Activated CD4-positive, CD25-positive, alpha-beta regulatory T cell treated with anti-CD3 and anti-CD28 coated beads, Interleukin-2, amount 50 U/mL, for 16 hours (primary cell): ENCODE measurements around the gene BMPR1B.

Source experiments
- DNase-seq: peaks from one replicate; pipeline ENCODE4 v3.0.0-alpha.2; 2020; ENCODE audit warnings: low read depth, low spot score

BMPR1B gene

GRCh38 chr4:94763005-94763404 is 5.2 kb downstream of the BMPR1B start:
- DNase-seq: no peak

- DNase-seq: no peak
These were observed 5.7 kb downstream of the BMPR1B start for GRCh38 chr4:94763500-94763899.

GRCh38 chr4:94764069-94764468 is 6.3 kb downstream of the BMPR1B start:
- DNase-seq: no peak

- no peak for DNase-seq
These were observed 7.4 kb downstream of the BMPR1B start for GRCh38 chr4:94765174-94765573.

DNA sequence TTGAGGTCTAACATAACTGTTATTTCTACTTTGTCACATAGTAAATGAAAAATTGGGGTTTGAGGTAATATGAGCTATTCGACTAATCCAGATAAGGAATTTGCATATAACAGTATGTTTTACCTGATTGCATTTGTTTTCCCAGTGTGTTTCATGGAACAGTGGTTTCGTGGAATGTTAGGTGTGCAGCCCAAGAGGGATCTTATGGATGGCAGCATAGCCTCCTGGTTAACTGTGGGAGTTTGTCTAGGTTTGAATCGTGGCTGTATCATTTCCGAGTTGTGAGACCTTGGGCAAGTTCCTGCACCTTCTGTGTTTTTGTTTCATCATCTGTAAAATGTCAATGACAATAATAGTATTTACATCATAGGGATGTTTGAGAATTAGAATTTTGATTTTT is 7.9 kb downstream of the BMPR1B start:
- DNase-seq: no peak

DNA sequence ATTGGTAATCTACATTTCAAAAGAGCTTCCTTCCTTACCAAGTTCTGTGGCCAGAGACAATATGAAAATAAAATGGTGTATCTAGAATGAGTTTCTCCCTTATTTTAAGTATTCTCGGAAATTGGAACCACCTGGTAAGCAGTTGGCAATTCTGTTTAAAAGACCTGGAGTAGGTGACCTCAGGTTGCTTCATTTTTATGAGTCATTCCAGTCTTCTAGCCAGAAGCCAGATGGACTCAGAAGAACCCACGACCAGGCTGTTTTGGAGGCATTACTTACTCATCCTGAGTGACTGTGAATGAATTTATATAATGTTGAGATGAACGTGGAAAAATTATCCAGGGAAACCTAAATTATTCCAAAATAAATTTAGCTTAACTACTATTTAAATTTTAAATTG is 9.1 kb downstream of the BMPR1B start:
- no peak for DNase-seq

GRCh38 chr4:94767446-94767845 is 9.7 kb downstream of the BMPR1B start:
- no peak for DNase-seq

DNA sequence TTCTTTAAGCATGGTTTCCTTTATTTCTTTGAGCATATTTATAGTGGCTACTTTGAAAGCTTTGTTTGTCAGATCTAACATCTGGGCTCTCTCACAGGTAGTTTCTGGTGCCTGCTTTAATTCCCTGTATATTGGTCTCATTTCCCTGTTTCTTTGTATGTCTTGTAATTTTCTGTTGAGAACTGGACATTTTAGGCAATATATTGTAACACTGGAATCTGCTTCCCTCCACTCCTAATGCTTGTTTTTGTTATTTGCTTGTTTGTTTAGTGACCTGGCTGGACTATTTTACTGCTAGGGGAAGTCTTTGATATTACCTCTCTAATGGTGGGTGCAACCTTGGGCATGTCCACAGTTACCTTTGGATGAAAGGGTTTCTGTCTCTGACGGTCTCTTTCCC is 25.0 kb downstream of the BMPR1B start:
- no peak for DNase-seq

GRCh38 chr4:94791701-94792100 is 33.9 kb downstream of the BMPR1B start:
- no peak for DNase-seq

DNA sequence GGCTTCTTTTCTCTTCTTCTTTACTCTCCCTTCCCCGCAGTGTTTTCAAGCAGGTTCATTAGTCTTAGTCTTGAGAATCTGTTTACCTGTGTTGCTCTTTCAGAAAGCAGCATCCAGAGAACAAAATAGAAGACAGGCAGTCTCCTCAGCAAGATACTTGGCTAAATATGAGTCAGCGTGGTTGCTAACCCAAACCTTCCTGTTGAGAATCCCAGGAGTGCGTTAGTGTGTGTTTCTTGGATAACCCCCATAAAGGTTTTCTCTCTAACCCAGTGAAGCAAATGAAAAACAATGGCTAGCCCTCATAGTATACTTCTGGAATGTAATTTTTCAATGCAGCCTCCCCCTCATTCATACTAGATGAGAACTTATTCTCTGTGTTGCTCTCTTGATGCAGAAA is 41.1 kb downstream of the BMPR1B start:
- DNase-seq: no peak

DNA sequence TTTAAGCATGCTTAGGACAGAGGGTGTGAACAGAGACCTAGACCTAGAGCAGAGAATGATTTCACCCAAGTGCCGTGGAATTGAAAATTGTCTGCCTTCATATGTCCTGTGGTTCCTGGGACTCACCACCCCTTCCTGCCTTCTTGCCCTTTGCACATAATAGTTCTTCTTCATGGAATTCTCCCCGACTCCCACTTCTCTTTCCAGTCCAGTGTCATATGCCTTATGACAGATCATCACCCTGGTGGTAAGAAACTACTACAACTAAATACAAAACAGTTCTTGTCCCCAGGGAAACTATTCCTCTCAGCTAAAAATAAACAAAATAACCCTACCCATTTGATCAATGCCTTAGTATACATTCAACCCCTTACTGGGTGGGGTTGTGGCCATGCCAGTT is 43.3 kb downstream of the BMPR1B start:
- no peak for DNase-seq

DNA sequence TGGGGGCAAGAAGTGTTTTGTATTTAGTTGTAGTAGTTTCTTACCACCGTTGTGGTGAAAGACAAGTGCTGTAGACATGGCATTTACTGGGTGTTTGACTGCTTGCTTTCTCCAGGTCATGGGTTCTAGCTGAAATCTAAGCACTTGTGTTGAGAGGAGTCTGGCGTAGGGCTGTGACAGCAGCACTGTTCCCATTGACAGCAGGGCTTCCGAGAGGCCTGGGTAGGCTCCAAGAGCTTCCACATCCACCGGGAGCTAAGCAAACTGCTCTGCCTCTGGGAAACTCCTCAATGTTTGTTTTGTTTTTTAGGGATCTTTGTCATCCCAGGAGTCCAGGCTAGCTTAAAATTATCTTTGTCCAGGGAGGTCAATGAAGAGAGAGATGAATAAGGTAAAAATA is 44.3 kb downstream of the BMPR1B start:
- no peak for DNase-seq

GRCh38 chr4:94803181-94803580 is 45.4 kb downstream of the BMPR1B start:
- DNase-seq: no peak

- no peak for DNase-seq
These were observed 46.9 kb downstream of the BMPR1B start for GRCh38 chr4:94804650-94805049.

DNA sequence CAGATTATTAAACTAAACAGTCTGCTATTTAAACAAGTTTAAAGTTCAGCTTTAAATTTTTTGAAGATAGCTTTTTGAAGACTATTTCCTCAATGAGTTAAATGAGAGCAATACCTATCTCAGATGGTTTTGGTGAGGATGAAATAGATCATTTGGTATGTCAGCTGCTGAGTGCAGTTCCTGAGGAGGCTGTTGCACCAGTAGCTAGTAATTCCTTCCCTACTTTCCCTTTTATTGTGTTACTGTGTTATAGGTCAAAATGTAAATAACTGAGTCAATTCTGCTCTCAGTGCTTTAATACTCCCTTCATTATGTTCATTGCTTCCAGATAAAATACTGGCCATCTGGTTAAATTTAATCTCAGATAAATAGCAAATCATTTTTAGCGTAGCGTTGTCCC is 48.6 kb downstream of the BMPR1B start:
- DNase-seq: no peak

DNA sequence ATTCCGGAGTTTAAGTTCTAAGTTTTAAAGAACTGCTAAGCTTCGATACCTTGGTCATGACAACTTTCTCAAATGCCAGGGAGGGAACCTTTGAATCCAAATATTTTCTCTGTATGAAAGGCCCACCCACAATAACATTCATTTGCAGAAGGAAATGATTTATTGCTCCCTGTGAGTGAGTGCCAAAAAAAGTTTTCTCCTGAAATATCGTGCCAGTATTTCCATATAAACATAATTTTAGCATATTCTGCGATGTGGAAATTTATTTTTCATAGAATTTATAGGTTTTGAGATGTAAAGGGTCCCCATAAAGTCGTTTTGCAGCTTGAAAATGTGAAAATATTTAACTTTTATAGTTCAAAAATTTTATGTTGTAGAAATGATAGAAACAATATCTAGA is 53.9 kb downstream of the BMPR1B start:
- DNase-seq: no peak

DNA sequence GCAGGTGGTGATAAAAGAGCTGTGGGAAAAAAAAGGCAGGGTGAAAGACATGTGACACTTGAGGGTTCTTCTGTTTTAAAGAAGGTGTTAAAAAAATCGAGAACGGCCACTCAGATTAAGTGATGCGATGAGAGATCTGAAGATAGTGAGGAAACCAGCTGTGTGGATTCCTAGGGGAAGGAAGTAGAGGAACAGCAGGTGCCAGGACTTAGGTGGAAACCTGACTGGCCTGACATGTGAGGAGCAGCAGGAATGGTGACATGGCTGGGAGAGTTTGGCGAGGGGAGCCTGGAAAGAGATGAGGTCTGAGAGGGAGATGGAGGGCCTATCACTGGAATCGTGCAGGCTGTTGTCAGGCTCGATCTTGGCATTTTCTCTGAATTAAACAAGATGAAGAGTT is 55.5 kb downstream of the BMPR1B start:
- no peak for DNase-seq

GRCh38 chr4:94814237-94814636 is 56.5 kb downstream of the BMPR1B start:
- no peak for DNase-seq

- DNase-seq: no peak
These were observed 61.8 kb downstream of the BMPR1B start for GRCh38 chr4:94819371-94820168.

- DNase-seq: no peak
These were observed 68.5 kb downstream of the BMPR1B start for GRCh38 chr4:94826206-94826605.

GRCh38 chr4:94827481-94828110 is 69.8 kb downstream of the BMPR1B start:
- DNase-seq: no peak

- no peak for DNase-seq
These were observed 71.1 kb downstream of the BMPR1B start for GRCh38 chr4:94828882-94829281.

DNA sequence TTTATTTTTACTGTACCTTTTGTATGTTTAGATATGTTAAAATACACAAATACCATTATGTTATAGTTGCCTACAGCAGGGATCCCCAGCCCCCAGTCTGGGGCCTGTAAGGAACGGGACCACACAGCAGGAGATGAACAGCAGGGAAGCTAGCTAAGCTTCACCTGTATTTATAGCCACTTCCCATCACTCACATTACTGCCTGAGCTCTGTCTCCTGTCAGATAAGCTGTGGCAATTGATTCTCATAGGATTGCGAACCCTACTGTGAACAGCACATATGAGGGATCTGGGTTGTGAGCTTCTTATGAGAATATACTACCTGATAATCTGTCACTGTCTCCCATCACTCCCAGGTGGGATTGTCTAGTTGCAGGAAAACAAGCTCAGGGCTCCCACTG is 73.9 kb downstream of the BMPR1B start:
- DNase-seq: no peak
